Epithelial cell of proximal tubule (primary cell): Measurements from ENCODE around the gene CDC25C. TPM values are rescaled to one million over a fixed set of nuclear protein-coding genes. Genes with fewer than 3 reads are reported as not detected.

Source experiments
- DNase-seq: peaks from one replicate; pipeline ENCODE4 v3.0.0-alpha.2; 2011; ENCODE audit warnings: low read depth
- H3K4me3 ChIP-seq: 2 replicates; pipeline ENCODE4 v1.5.1; 2011; ENCODE audit warnings: low read depth, mild to moderate bottlenecking, low read length
- CTCF ChIP-seq: conservative IDR thresholded peaks from 2 replicates; pipeline ENCODE4 v1.5.1; 2012; ENCODE audit warnings: low read depth, mild to moderate bottlenecking, low read length
- total RNA-seq: library from RNA; depleted of rRNA; stranded (reverse); fragments of >200 nt; gene quantifications from 2 replicates; pipeline ENCODE4 v1.2.3, GENCODE V29; 2015

The CDC25C gene
- total RNA-seq, 1 donor from 2014 or later: 14.2 TPM

- DNase-seq: no peak
- no peak for TF ChIP-seq CTCF
- H3K4me3 ChIP-seq: no peak overlapping the region
Observed at GRCh38 chr5:138316355-138316754, 15.2 kb downstream of the CDC25C start.

- H3K4me3 ChIP-seq: no peak overlapping the region
- no peak for TF ChIP-seq CTCF
- no peak for DNase-seq
Observed at GRCh38 chr5:138315751-138316278, 15.8 kb downstream of the CDC25C start.

- H3K4me3 ChIP-seq: no peak overlapping the region
- no peak for DNase-seq
- no peak for TF ChIP-seq CTCF
Observed at GRCh38 chr5:138305797-138306196, 25.8 kb downstream of the CDC25C start.

- peak; percentile 6 for DNase-seq
- H3K4me3 ChIP-seq: no peak overlapping the region
- TF ChIP-seq CTCF: no peak
Observed at GRCh38 chr5:138303372-138303771, 28.2 kb downstream of the CDC25C start.

- DNase-seq: no peak
- no peak for TF ChIP-seq CTCF
- H3K4me3 ChIP-seq: no peak overlapping the region
Observed at GRCh38 chr5:138289296-138289695, 42.3 kb downstream of the CDC25C start.

- TF ChIP-seq CTCF: no peak
- DNase-seq: no peak
- no peak overlapping the region for H3K4me3 ChIP-seq
Observed at GRCh38 chr5:138287246-138287645, 44.4 kb downstream of the CDC25C start.

- no peak overlapping the region for H3K4me3 ChIP-seq
- DNase-seq: peak; percentile 12
Observed at GRCh38 chr5:138282920-138283742, 48.5 kb downstream of the CDC25C start.

More at GRCh38 chr5:138282920-138283742, 48.5 kb downstream of the CDC25C start:
- peak; percentile 81 for TF ChIP-seq CTCF
